ENCODE measurements around the gene TBC1D2B.

GRCh38 chr15:77998592-77998991 lies 78.9 kb downstream of the TBC1D2B start:
- TF ChIP-seq CTCF (IDR thresholded peaks at IDR 0.05; ENCODE audit: poor library complexity): no peak
- TF ChIP-seq EZH2 (IDR thresholded peaks at IDR 0.05; ENCODE audit: borderline replicate concordance): no peak
- no peak for TF ChIP-seq EZH2phosphoT487 (IDR thresholded peaks at IDR 0.05; ENCODE audit: low read depth, severe bottlenecking, unreplicated experiment)
